Mesendoderm (in vitro differentiated cells): ENCODE results near the gene DCAF7.

ENCODE experiments used
- DNase-seq: peaks from one replicate; pipeline ENCODE4 v3.0.0; 2013
- H2AK5ac ChIP-seq: 2 replicates; pipeline ENCODE4 v1.6.1; 2013; ENCODE audit warnings: low read length, inconsistent platforms
- H2BK120ac ChIP-seq: 2 replicates; pipeline ENCODE4 v1.6.1; 2013; ENCODE audit warnings: low read depth, mild to moderate bottlenecking, low read length, moderate library complexity, mixed read lengths
- H2BK15ac ChIP-seq: replicated peaks from 2 replicates; pipeline ENCODE4 v1.6.1; 2013; ENCODE audit warnings: low read depth, mild to moderate bottlenecking, moderate library complexity
- H2BK5ac ChIP-seq: 2 replicates; pipeline ENCODE4 v1.6.1; 2013; ENCODE audit warnings: low read length, inconsistent platforms
- H3K18ac ChIP-seq: 2 replicates; pipeline ENCODE4 v1.6.1; 2013; ENCODE audit warnings: mild to moderate bottlenecking, low read length, mixed read lengths
- H3K23ac ChIP-seq: one replicate; pipeline ENCODE4 v1.6.1; 2013; ENCODE audit warnings: low read length
- H3K27ac ChIP-seq: 2 replicates; pipeline ENCODE4 v1.5.1; 2013; ENCODE audit warnings: low read depth, mild to moderate bottlenecking, inconsistent platforms, low read length, moderate library complexity
- H3K27me3 ChIP-seq: 2 replicates; pipeline ENCODE4 v1.6.1; 2013; ENCODE audit warnings: low read length, control low read depth, mild to moderate bottlenecking, inconsistent platforms; ENCODE audit not compliant: insufficient read depth, poor library complexity
- H3K36me3 ChIP-seq: 2 replicates; pipeline ENCODE4 v1.6.1; 2013; ENCODE audit warnings: low read length, inconsistent platforms; ENCODE audit not compliant: control insufficient read depth, insufficient read depth
- H3K4ac ChIP-seq: one replicate; pipeline ENCODE4 v1.6.1; 2013; ENCODE audit warnings: low read depth, mild to moderate bottlenecking, low read length, moderate library complexity
- H3K4me1 ChIP-seq: 2 replicates; pipeline ENCODE4 v1.6.1; 2013; ENCODE audit warnings: low read depth, low read length, inconsistent platforms; ENCODE audit not compliant: control insufficient read depth
- H3K4me2 ChIP-seq: 2 replicates; pipeline ENCODE4 v1.6.1; 2013; ENCODE audit warnings: low read length
- H3K4me3 ChIP-seq: 2 replicates; pipeline ENCODE4 v1.5.1; 2013; ENCODE audit warnings: mild to moderate bottlenecking, low read length
- H3K56ac ChIP-seq: one replicate; pipeline ENCODE4 v1.6.1; 2013; ENCODE audit warnings: low read length
- H3K79me1 ChIP-seq: 2 replicates; pipeline ENCODE4 v1.6.1; 2013; ENCODE audit warnings: low read length, inconsistent platforms
- H3K79me2 ChIP-seq: 2 replicates; pipeline ENCODE4 v1.6.1; 2013; ENCODE audit warnings: mild to moderate bottlenecking, low read length; ENCODE audit not compliant: control insufficient read depth, insufficient read depth
- H3K9ac ChIP-seq: 2 replicates; pipeline ENCODE4 v1.6.1; 2013; ENCODE audit warnings: low read length, inconsistent platforms
- H4K5ac ChIP-seq: one replicate; pipeline ENCODE4 v1.6.1; 2013; ENCODE audit warnings: low read length
- H4K8ac ChIP-seq: one replicate; pipeline ENCODE4 v1.6.1; 2013; ENCODE audit warnings: low read depth, mild to moderate bottlenecking, control low read depth, low read length, moderate library complexity
- WGBS: extraction: QIAGEN DNeasy Blood & Tissue Kit; methylation state at CpG from one replicate; pipeline ENCODE4 v1.1.7; 2013; ENCODE audit warnings: low lambda C conversion rate, missing lambda C conversion rate; ENCODE audit not compliant: insufficient coverage; ENCODE audit errors: extremely low coverage; 5-methylcytosine and 5-hydroxymethylcytosine counted together

DCAF7 gene

GRCh38 chr17:63534816-63535455 is 15.3 kb upstream of the DCAF7 start:
- Histone ChIP-seq H3K27me3 (no peaks in the 10 kb centered on the region), H2BK5ac (no peak overlapping the region), H3K4ac (no peak overlapping the region), H3K79me2 (no peaks in the 10 kb centered on the region), H3K4me1 (no peaks in the 10 kb centered on the region), H3K27ac (no peak overlapping the region), H3K56ac (no peak overlapping the region), H3K23ac (no peak overlapping the region), H4K8ac (no peak overlapping the region), H2BK120ac (no peak overlapping the region), H2BK15ac (no peak overlapping the region), H3K36me3 (no peaks in the 10 kb centered on the region), H3K18ac (no peak overlapping the region), H3K9ac (no peak overlapping the region), H2AK5ac (no peak overlapping the region), H3K4me2 (no peak overlapping the region), H3K4me3 (no peak overlapping the region), H4K5ac (no peak overlapping the region), H3K79me1 (no peaks in the 10 kb centered on the region)
- no CpG with 5 or more reads among the region's 13 CpGs for WGBS
- no peak for DNase-seq

- no CpG with 5 or more reads among the region's 24 CpGs for WGBS
- no peak for DNase-seq
- H3K27ac ChIP-seq, result no peak overlapping the region
- no peak overlapping the region for H3K4ac ChIP-seq
- H3K4me1 ChIP-seq, result no peaks in the 10 kb centered on the region
- no peak overlapping the region for H4K5ac ChIP-seq
- H4K8ac ChIP-seq, result no peak overlapping the region
- H2BK120ac ChIP-seq, result no peak overlapping the region
- H3K56ac ChIP-seq, result no peak overlapping the region
- H2BK5ac ChIP-seq, result no peak overlapping the region
- H3K18ac ChIP-seq, result no peak overlapping the region
- H3K79me1 ChIP-seq, result no peaks in the 10 kb centered on the region
- no peaks in the 10 kb centered on the region for H3K79me2 ChIP-seq
- no peak overlapping the region for H3K23ac ChIP-seq
- no peak overlapping the region for H2AK5ac ChIP-seq
- no peaks in the 10 kb centered on the region for H3K27me3 ChIP-seq
- H2BK15ac ChIP-seq, result no peak overlapping the region
- no peak overlapping the region for H3K4me3 ChIP-seq
- H3K4me2 ChIP-seq, result no peak overlapping the region
- H3K36me3 ChIP-seq, result no peaks in the 10 kb centered on the region
- no peak overlapping the region for H3K9ac ChIP-seq
Observed at GRCh38 chr17:63535640-63536039, 14.6 kb upstream of the DCAF7 start.

GRCh38 chr17:63537001-63537400 is 13.3 kb upstream of the DCAF7 start:
- no peak overlapping the region for H3K4me3 ChIP-seq
- H4K8ac ChIP-seq, result no peak overlapping the region
- no peak overlapping the region for H3K18ac ChIP-seq
- H3K27ac ChIP-seq, result no peak overlapping the region
- no peak overlapping the region for H3K4me2 ChIP-seq
- H3K56ac ChIP-seq, result no peak overlapping the region
- DNase-seq, result no peak
- H2BK5ac ChIP-seq, result no peak overlapping the region
- no peak overlapping the region for H2BK15ac ChIP-seq
- no peak overlapping the region for H2AK5ac ChIP-seq
- H3K79me1 ChIP-seq, result no peaks in the 10 kb centered on the region
- H3K36me3 ChIP-seq, result no peaks in the 10 kb centered on the region
- WGBS, result no CpG with 5 or more reads among the region's 4 CpGs
- H4K5ac ChIP-seq, result no peak overlapping the region
- no peak overlapping the region for H3K4ac ChIP-seq
- no peak overlapping the region for H3K23ac ChIP-seq
- H3K9ac ChIP-seq, result no peak overlapping the region
- H3K79me2 ChIP-seq, result no peaks in the 10 kb centered on the region
- H3K27me3 ChIP-seq, result no peaks in the 10 kb centered on the region
- H3K4me1 ChIP-seq, result no peaks in the 10 kb centered on the region
- no peak overlapping the region for H2BK120ac ChIP-seq

GRCh38 chr17:63537991-63538692 is 12.1 kb upstream of the DCAF7 start:
- no peak overlapping the region for H3K56ac ChIP-seq
- no peak overlapping the region for H3K27ac ChIP-seq
- no peak overlapping the region for H2BK5ac ChIP-seq
- no peak overlapping the region for H3K4me2 ChIP-seq
- no peak overlapping the region for H3K23ac ChIP-seq
- no peak overlapping the region for H4K5ac ChIP-seq
- H3K79me1 ChIP-seq, result no peaks in the 10 kb centered on the region
- no peak overlapping the region for H3K4me3 ChIP-seq
- no peaks in the 10 kb centered on the region for H3K4me1 ChIP-seq
- no peak overlapping the region for H4K8ac ChIP-seq
- no CpG with 5 or more reads among the region's 62 CpGs for WGBS
- no peak overlapping the region for H3K9ac ChIP-seq
- no peak overlapping the region for H2BK15ac ChIP-seq
- no peak overlapping the region for H2BK120ac ChIP-seq
- H3K36me3 ChIP-seq, result no peaks in the 10 kb centered on the region
- no peaks in the 10 kb centered on the region for H3K79me2 ChIP-seq
- H3K27me3 ChIP-seq, result no peaks in the 10 kb centered on the region
- H3K4ac ChIP-seq, result no peak overlapping the region
- no peak overlapping the region for H3K18ac ChIP-seq
- H2AK5ac ChIP-seq, result no peak overlapping the region
- no peak for DNase-seq

GRCh38 chr17:63538693-63539595 is 11.3 kb upstream of the DCAF7 start:
- H3K18ac ChIP-seq, result no peak overlapping the region
- no peak overlapping the region for H3K23ac ChIP-seq
- no peaks in the 10 kb centered on the region for H3K27me3 ChIP-seq
- no peak overlapping the region for H4K8ac ChIP-seq
- no peak overlapping the region for H4K5ac ChIP-seq
- H3K79me1 ChIP-seq, result no peaks in the 10 kb centered on the region
- no peaks in the 10 kb centered on the region for H3K79me2 ChIP-seq
- H3K4me2 ChIP-seq, result no peak overlapping the region
- no peaks in the 10 kb centered on the region for H3K36me3 ChIP-seq
- no peak overlapping the region for H3K27ac ChIP-seq
- H2BK15ac ChIP-seq, result no peak overlapping the region
- no peak overlapping the region for H2BK120ac ChIP-seq
- H3K56ac ChIP-seq, result no peak overlapping the region
- H3K4me1 ChIP-seq, result no peaks in the 10 kb centered on the region
- no peak overlapping the region for H3K4ac ChIP-seq
- no peak for DNase-seq
- no peak overlapping the region for H3K9ac ChIP-seq
- WGBS, result no CpG with 5 or more reads among the region's 9 CpGs
- no peak overlapping the region for H3K4me3 ChIP-seq
- no peak overlapping the region for H2BK5ac ChIP-seq
- H2AK5ac ChIP-seq, result no peak overlapping the region
